Gastrocnemius medialis (tissue), 4 donors: ENCODE data around the gene TNFSF10. TPM values are rescaled to one million over a fixed set of nuclear protein-coding genes. Genes with fewer than 3 reads are reported as not detected.
A peak's percentile ranks its signal among the peaks of the same experiment; 100 is the strongest.
"Not testable (repeated sequence)": the region's sequence is repeated elsewhere in the genome, so short reads cannot be mapped to it uniquely, and the experiment has no call there.

Experiments used
- ATAC-seq, 2 donors: fragments of 150-250 bp; one replicate each; pipeline ENCODE4 v1.9.1; 2016
- DNase-seq, 2 donors: peaks; one replicate each; pipeline ENCODE4 v3.0.0-alpha.2; 2019
- H3K27ac ChIP-seq, 4 donors: fragments of 200-600 bp; sonication (generic); 1 replicate in 1 of 4; 2 replicates in 3 of 4; pipeline ENCODE4 v1.5.1; 2016 to 2018; ENCODE audit warnings: mild to moderate bottlenecking in 2 of 4, moderate library complexity in 1 of 4
- H3K27me3 ChIP-seq, 3 donors: fragments of 200-600 bp; sonication (generic) in 2 of 3; 1 replicate in 1 of 3; 2 replicates in 2 of 3; pipeline versions ENCODE4 v1.5.1 to v1.6.0; 2016 to 2019; ENCODE audit warnings: mild to moderate bottlenecking in 1 of 3, moderate library complexity in 1 of 3
- H3K36me3 ChIP-seq, 2 donors: fragments of 200-600 bp; sonication (generic) in 1 of 2; one replicate each; pipeline ENCODE4 v1.5.1; 2017 to 2018
- H3K4me1 ChIP-seq, 2 donors: fragments of 200-600 bp; sonication (generic) in 1 of 2; one replicate each; pipeline ENCODE4 v1.5.1; 2016 to 2017; ENCODE audit warnings: mild to moderate bottlenecking in 2 of 2
- H3K4me3 ChIP-seq, 4 donors: fragments of 200-600 bp; sonication (generic) in 3 of 4; 1 replicate in 1 of 4; 2 replicates in 3 of 4; pipeline ENCODE4 v1.5.1; 2016 to 2019; ENCODE audit warnings: mild to moderate bottlenecking in 2 of 4
- H3K9me3 ChIP-seq, 3 donors: fragments of 200-600 bp; sonication (generic) in 2 of 3; 1 replicate in 1 of 3; 2 replicates in 2 of 3; pipeline ENCODE4 v1.5.1; 2016 to 2019
- POLR2A ChIP-seq, 2 donors: fragments of 450-650 bp; IDR thresholded peaks; one replicate each; pipeline ENCODE4 v1.6.1; 2017; ENCODE audit warnings: antibody characterized with exemption in 2 of 2, mild to moderate bottlenecking in 2 of 2, moderate library complexity in 2 of 2
- in situ Hi-C, 4 donors: fragments of 200-750 bp; cut with MboI; loops; one replicate each; pipeline versions ENCODE4 v1.15.0 to v1.8.0; 2017; ENCODE audit warnings: low sequenced_read_pairs in 4 of 4
- intact Hi-C: fragments of 100-400 bp; cut with DNase I; formaldehyde crosslinking; loops from one replicate; pipeline ENCODE4 v1.15.1; 2023; ENCODE audit warnings: low total_unique reads
- total RNA-seq, 4 donors: library from RNA; depleted of rRNA; stranded (reverse); fragments of >200 nt; gene quantifications; one replicate each; pipeline versions ENCODE4 v1.1.0 to v1.2.3, GENCODE V29; 2016
- TF ChIP-seq, protein P1 (sequence below), 5 experiments: fragments of 450-650 bp in 3 of 5; fragments of 200-600 bp in 2 of 5; sonication (generic) in 2 of 5; IDR thresholded peaks in 4 of 5; conservative IDR thresholded peaks in 1 of 5; 1 replicate in 4 of 5; 2 replicates in 1 of 5; pipeline ENCODE4 v1.5.1; 2016 to 2019; ENCODE audit warnings: antibody characterized with exemption in 5 of 5, mild to moderate bottlenecking in 3 of 5, moderate library complexity in 3 of 5

TNFSF10 gene
- total RNA-seq: 10 to 100 TPM; 10.2 to 32.8 (median 24.3) TPM

DNA sequence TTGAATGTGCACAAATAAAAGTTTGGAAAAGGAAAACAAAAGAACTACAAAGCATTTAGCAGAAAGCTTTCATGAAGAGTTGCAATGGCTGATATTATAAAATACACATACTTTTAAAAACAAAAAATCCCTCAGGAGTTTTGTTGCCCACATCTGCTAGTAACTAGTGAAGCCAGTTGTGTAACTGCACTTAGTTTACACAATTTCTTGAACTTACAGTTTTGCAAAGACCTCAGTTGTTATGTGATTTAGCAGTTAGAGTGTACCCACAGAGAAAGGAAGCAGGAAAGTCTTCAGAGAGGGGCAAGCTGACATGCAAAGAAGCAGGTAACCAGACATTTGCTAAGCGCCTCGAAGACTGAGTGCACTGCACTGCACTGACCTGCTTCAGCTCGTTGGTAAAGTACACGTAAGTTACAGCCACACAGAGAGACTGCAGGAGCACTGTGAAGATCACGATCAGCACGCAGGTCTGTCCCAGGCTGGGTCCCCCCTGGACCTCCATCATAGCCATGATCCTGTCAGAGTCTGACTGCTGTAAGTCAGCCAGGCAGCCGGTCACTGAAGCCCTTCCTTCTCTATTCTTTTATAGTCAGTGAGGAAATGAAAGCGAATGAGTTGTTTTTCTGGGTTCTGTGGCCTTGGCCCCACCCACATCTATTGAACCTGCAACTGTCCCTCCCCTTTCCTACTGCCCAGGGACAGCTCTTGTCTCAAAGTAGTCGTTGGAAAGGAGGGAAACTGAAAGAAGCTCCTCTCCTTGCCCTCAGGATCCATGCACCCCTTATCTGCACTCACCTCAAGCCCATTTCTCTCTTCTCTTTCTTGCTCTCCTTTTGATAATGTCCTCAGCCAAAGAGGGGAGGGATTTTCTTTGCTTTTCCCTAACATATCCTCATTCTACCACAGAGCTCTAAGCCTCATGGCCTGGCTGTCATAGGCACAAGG, at the start of gene TNFSF10:
Gene TNFSF10 (minus strand): TSS at position 560 of the 948 bp plus-strand sequence. CDS start 46 bp downstream, at position 514.
- peaks cover 0 to 2% of the 10 kb centered on the region in 2 donors for H3K4me1 ChIP-seq
- in situ Hi-C loops (no loop called here), intact Hi-C loops (loop anchor here (5.0 kb wide), 1 partner anchor 39 kb away; no protein-coding TSS in a partner anchor)
- ATAC-seq (peak; percentile 77 to 80), DNase-seq (peak; percentile 14 to 52)
- H3K9me3 ChIP-seq: no peaks in the 10 kb centered on the region
- H3K4me3 ChIP-seq: peak within 1 kb of the TSS; percentile 39 to 58 (median 56)
- no peaks in the 10 kb centered on the region for H3K36me3 ChIP-seq
- H3K27me3 ChIP-seq: no peaks in the 10 kb centered on the region
- TF ChIP-seq POLR2A (IDR thresholded peaks at IDR 0.05): peak; percentile 36 to 64
- TF ChIP-seq, protein P1, sequence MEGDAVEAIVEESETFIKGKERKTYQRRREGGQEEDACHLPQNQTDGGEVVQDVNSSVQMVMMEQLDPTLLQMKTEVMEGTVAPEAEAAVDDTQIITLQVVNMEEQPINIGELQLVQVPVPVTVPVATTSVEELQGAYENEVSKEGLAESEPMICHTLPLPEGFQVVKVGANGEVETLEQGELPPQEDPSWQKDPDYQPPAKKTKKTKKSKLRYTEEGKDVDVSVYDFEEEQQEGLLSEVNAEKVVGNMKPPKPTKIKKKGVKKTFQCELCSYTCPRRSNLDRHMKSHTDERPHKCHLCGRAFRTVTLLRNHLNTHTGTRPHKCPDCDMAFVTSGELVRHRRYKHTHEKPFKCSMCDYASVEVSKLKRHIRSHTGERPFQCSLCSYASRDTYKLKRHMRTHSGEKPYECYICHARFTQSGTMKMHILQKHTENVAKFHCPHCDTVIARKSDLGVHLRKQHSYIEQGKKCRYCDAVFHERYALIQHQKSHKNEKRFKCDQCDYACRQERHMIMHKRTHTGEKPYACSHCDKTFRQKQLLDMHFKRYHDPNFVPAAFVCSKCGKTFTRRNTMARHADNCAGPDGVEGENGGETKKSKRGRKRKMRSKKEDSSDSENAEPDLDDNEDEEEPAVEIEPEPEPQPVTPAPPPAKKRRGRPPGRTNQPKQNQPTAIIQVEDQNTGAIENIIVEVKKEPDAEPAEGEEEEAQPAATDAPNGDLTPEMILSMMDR (IDR thresholded peaks at IDR 0.05 in 4 of 5, conservative IDR thresholded peaks at IDR 0.05 in 1 of 5): no peak
- peak within 1 kb of the TSS; percentile 58 to 73 (median 66) for H3K27ac ChIP-seq

DNA sequence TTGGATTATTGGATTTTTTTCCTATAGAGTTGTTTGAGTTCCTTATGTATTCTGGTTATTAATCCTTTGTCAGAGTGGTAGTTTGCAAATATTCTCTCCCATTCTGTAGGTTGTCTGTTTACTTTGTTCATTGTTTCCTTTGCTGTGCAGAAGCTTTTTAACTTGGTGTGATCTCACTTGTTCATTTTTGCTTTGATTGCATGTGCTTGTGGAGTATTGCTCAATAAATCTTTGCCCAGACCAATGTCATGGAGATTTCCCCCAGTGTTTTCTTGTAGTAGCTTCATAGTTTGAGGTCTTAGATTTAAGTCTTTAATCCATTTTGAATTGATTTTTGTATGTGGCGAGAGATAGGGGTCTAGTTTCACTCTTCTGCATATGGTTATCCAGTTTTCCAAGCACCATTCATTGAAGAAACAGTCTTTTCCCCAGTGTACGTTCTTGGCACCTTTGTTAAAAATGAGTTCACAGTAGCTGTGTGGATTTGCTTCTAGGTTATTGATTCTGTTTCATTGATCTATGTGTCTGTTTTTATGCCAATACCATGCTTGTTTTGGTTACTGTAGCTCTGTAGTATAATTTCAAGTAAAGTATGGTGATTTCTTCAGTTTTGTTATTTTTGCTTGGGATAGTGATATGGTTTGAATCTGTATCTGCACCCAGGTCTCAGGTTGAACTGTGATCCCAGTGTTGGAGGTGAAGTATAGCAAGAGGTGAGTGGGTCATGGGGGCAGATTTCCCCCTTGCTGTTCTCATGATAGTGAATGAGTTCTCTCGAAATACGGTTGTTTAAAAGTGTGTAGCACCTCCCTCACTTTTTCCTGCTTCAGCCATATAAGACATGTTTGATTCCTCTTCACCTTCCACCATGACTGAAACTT, 46.1 kb upstream of the TNFSF10 start:
- no peak for TF ChIP-seq POLR2A (IDR thresholded peaks at IDR 0.05)
- TF ChIP-seq, protein P1 (IDR thresholded peaks at IDR 0.05 in 4 of 5, conservative IDR thresholded peaks at IDR 0.05 in 1 of 5): no peak
- DNase-seq (no peak), ATAC-seq (no peak)
- Histone ChIP-seq H3K4me1 (peaks cover under 1 to 1% of the 10 kb centered on the region in 2 donors), H3K4me3 (no peak overlapping the region), H3K27ac (no peak overlapping the region), H3K9me3 (no peaks in the 10 kb centered on the region), H3K27me3 (no peaks in the 10 kb centered on the region), H3K36me3 (no peaks in the 10 kb centered on the region)
- in situ Hi-C loops: no loop called here
- intact Hi-C loops: no loop called here

DNA sequence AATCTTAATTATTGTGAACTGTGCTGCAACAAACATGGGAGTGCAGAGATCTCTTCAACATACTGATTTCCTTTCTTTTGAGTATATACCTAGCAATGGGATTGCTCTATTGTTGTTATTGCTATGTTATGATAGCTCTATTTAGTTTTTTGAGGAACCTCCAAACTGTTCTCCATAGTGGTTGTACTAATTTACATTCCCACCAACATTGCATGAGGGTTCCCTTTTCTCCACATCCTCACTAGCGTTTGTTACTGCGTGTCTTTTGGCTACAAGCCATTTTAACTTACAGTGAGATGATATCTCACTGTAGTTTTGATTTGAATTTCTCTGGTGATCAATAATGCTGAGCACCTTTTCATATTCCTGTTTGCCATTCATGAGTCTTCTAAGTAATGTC, 45.5 kb upstream of the TNFSF10 start:
- DNase-seq (no peak), ATAC-seq (no peak)
- Histone ChIP-seq H3K4me3 (no peak overlapping the region), H3K4me1 (peaks cover 7 to 8% of the 10 kb centered on the region in 2 donors), H3K9me3 (no peaks in the 10 kb centered on the region), H3K36me3 (no peaks in the 10 kb centered on the region), H3K27ac (no peak overlapping the region), H3K27me3 (no peaks in the 10 kb centered on the region)
- in situ Hi-C loops (no loop called here), intact Hi-C loops (no loop called here)
- TF ChIP-seq, protein P1 (IDR thresholded peaks at IDR 0.05 in 4 of 5, conservative IDR thresholded peaks at IDR 0.05 in 1 of 5): no peak
- TF ChIP-seq POLR2A (IDR thresholded peaks at IDR 0.05): no peak

DNA sequence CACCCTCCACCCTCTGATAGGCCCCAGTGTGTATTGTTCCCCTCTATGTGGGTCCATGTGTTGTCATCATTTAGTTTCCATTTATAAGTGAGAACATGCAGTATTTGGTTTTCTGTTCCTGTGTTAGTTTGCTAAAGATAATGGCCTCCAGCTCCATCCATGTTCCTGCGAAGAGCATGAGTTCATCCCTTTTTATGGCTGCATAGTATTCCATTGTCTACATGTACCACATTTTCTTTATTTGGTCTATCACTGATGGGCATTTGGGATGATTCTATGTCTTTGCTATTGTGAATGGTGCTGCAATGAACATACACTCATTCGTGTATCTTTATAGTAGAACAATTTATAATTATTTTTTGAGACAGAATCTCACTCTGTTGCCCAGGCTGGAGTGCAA, 43.6 kb upstream of the TNFSF10 start:
- H3K27me3 ChIP-seq, DNase-seq, H3K4me3 ChIP-seq, H3K9me3 ChIP-seq, H3K27ac ChIP-seq, H3K36me3 ChIP-seq, intact Hi-C loops, ATAC-seq, in situ Hi-C loops: not testable (repeated sequence)
- H3K4me1 ChIP-seq: peaks cover 15 to 16% of the 10 kb centered on the region in 2 donors
